ENCODE data around the gene ADCY9.

DNA sequence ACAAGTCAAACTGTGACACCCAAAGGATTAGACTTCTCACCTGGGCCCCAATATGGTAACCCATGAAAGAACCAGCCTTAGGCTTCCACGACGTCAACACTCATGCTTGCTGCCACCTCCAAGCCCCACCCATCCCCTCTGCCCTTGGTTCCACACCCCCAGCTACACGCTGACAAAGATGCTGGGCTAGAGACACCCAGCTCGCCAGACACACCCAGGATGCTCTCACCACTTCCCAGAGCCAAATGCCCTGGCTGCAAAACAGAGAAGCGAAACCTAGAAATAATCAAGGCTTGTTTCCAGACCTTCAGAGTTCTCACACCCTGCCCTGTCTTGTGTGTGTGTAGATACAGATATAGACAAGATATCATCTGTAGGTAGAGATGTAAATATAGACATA lies 26.0 kb upstream of the ADCY9 start:
- TF ChIP-seq, protein P1, sequence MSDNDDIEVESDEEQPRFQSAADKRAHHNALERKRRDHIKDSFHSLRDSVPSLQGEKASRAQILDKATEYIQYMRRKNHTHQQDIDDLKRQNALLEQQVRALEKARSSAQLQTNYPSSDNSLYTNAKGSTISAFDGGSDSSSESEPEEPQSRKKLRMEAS (CRISPR knock-in tag; IDR thresholded peaks at IDR 0.05), result no peak
- TF ChIP-seq, protein P2, sequence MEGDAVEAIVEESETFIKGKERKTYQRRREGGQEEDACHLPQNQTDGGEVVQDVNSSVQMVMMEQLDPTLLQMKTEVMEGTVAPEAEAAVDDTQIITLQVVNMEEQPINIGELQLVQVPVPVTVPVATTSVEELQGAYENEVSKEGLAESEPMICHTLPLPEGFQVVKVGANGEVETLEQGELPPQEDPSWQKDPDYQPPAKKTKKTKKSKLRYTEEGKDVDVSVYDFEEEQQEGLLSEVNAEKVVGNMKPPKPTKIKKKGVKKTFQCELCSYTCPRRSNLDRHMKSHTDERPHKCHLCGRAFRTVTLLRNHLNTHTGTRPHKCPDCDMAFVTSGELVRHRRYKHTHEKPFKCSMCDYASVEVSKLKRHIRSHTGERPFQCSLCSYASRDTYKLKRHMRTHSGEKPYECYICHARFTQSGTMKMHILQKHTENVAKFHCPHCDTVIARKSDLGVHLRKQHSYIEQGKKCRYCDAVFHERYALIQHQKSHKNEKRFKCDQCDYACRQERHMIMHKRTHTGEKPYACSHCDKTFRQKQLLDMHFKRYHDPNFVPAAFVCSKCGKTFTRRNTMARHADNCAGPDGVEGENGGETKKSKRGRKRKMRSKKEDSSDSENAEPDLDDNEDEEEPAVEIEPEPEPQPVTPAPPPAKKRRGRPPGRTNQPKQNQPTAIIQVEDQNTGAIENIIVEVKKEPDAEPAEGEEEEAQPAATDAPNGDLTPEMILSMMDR (IDR thresholded peaks at IDR 0.05), result no peak
- TF ChIP-seq TCF7 (CRISPR knock-in tag; IDR thresholded peaks at IDR 0.05; ENCODE audit: low read depth) (no peak), FOXJ3 (CRISPR knock-in tag; IDR thresholded peaks at IDR 0.05; ENCODE audit: borderline replicate concordance) (no peak), CREB1 (CRISPR knock-in tag; IDR thresholded peaks at IDR 0.05) (no peak), NFE2L1 (CRISPR knock-in tag; IDR thresholded peaks at IDR 0.05) (no peak), IRF2 (CRISPR knock-in tag; IDR thresholded peaks at IDR 0.05; ENCODE audit: borderline replicate concordance, low read depth) (no peak), NFYB (CRISPR knock-in tag; conservative IDR thresholded peaks at IDR 0.05; ENCODE audit: low read depth) (no peak), ZNF317 (CRISPR knock-in tag; IDR thresholded peaks at IDR 0.05; ENCODE audit: borderline replicate concordance, low read depth) (no peak), ZNF263 (CRISPR knock-in tag; IDR thresholded peaks at IDR 0.05; ENCODE audit: low read depth) (no peak), TEAD4 (CRISPR knock-in tag; IDR thresholded peaks at IDR 0.05) (no peak), ZNF219 (CRISPR knock-in tag; IDR thresholded peaks at IDR 0.05; ENCODE audit: borderline replicate concordance) (no peak)
- TF ChIP-seq, protein P3, sequence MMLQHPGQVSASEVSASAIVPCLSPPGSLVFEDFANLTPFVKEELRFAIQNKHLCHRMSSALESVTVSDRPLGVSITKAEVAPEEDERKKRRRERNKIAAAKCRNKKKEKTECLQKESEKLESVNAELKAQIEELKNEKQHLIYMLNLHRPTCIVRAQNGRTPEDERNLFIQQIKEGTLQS (CRISPR knock-in tag; conservative IDR thresholded peaks at IDR 0.05), result no peak
- TF ChIP-seq, protein P4, sequence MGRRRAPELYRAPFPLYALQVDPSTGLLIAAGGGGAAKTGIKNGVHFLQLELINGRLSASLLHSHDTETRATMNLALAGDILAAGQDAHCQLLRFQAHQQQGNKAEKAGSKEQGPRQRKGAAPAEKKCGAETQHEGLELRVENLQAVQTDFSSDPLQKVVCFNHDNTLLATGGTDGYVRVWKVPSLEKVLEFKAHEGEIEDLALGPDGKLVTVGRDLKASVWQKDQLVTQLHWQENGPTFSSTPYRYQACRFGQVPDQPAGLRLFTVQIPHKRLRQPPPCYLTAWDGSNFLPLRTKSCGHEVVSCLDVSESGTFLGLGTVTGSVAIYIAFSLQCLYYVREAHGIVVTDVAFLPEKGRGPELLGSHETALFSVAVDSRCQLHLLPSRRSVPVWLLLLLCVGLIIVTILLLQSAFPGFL (CRISPR knock-in tag; IDR thresholded peaks at IDR 0.05; ENCODE audit: borderline replicate concordance), result no peak
